COLO668 (cell line): Measurements from ENCODE around the gene AMBRA1.
A peak's percentile ranks its signal among the peaks of the same experiment; 100 is the strongest.

Experiments
- DNase-seq: peaks from one replicate; lab custom pipeline; 2025; ENCODE audit not compliant: unreplicated experiment; lab: John Stamatoyannopoulos, UW

AMBRA1 gene

DNA sequence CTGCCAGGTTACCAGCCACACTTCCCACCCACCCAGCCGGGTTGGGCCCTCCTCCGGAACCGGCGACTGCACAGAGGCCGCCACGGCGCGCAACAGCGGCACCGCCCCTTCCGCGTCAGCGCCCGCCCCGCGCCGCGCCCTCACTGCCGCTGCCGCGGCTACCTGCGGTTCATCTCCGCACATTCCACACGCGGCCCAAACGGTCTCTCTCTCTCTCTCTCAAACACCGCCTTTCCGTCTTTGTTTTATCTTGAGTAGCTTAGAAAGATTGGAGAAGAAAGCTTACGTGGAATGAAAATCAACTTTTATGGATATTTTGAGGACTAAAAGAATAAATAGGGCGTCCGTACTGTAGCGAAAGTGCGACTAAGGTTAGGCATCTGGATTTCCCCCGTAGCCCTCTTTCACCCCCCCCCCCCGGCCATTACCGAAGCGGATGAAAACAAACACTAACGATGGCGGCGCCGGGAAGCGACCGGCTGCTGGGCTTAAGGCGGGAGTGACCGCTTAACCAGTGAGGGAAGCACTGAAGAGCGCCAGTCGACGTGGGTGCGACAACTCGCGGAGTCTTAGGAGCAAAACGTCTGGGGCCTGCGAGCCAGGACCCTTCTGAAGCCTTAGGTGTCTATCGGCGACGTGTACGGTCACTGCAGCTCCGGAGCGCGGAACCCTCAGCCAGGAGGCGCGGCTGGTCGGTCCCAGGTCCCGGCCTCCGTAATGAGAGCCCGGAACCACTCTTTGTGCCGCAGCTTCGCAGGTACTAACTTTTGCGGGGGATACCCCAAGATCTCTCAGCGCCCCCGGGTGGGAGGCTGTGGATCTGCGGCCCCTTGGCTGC is 23.5 kb upstream of the AMBRA1 start, which contains the start of the genes ATG13 and HARBI1:
TSS of gene ATG13 (plus strand) at position 420 of the 838 bp plus-strand sequence. CDS start 26,739 bp downstream, outside the sequence.
TSS of gene HARBI1 (minus strand) at position 94 of the 838 bp plus-strand sequence. CDS start 990 bp downstream, outside the sequence.
- DNase-seq: peak; percentile 96

DNA sequence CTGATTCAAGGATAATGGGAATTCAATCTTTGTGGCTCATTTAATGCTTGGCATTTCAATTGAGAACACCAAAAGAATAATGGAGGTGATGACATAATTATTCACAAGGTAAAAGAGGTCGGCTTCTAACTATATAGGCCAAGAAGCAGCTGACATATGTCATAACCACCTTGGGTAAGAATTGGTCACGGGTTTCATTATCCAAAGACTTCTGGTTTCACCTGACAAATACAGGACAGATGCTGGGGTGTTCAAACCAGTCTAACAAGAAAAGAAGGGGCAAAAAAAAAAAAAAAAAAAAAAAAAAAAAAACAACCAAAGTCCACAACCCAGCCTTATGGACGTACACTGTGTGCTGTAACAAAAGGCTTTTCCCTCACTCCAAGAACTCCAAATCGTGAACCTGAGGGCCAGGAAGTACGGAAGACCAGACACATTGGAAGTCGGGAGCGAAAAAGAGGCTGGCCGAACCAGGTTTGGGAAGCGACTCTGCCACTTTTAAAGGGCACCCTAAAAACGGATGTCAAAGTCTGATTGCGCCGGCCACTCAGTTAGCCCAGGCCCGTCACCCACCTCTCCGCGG is 22.8 kb upstream of the AMBRA1 start:
- no peak for DNase-seq

GRCh38 chr11:46615756-46616155 is 21.9 kb upstream of the AMBRA1 start:
- DNase-seq: no peak

DNA sequence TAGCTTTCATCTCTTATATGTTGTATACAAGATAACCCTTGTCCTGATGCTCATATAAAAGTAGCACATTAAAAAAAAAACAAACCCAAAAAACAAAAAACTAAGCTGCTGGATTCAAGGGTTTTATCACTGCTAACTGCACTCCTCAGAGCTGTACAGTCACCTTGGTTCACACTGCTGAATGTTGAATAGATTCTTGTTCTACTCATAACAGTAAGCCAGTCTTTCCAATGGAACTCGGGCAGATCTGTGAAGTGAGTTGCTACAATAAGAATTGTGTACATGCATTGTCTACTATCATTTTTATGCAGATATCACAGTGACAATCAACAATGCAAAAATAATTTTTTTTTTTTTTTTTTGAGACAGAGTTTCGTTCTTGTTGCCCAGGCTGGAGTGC is 18.5 kb upstream of the AMBRA1 start:
- DNase-seq: no peak

- DNase-seq: no peak
These were observed 17.9 kb upstream of the AMBRA1 start for GRCh38 chr11:46611526-46612304.

- no peak for DNase-seq
These were observed 15.6 kb upstream of the AMBRA1 start for GRCh38 chr11:46609386-46609785.

DNA sequence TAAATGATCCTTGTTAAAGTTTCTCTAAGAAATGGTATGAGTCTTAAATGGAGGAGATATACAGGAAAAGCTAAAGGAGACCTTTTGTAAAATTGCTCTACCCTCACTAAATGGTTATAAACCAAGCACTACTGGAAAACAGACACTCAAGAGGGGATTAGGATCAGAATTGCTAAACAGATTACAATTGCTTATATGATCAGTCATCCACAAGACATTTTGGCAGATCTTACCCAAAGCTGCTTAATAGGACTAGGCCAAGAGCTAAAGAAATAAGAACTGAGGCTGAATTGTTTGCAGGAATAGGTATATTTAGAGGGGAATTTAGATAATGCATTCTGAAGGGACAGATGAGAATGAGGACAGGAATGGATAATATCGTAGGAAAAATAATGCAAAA is 13.7 kb upstream of the AMBRA1 start:
- DNase-seq: no peak

- no peak for DNase-seq
These were observed 11.0 kb upstream of the AMBRA1 start for GRCh38 chr11:46604796-46605195.

- DNase-seq: no peak
These were observed 10.0 kb upstream of the AMBRA1 start for GRCh38 chr11:46603704-46604308.

GRCh38 chr11:46601129-46601528 is 7.3 kb upstream of the AMBRA1 start:
- DNase-seq: no peak

GRCh38 chr11:46600194-46600960 is 6.6 kb upstream of the AMBRA1 start:
- no peak for DNase-seq

DNA sequence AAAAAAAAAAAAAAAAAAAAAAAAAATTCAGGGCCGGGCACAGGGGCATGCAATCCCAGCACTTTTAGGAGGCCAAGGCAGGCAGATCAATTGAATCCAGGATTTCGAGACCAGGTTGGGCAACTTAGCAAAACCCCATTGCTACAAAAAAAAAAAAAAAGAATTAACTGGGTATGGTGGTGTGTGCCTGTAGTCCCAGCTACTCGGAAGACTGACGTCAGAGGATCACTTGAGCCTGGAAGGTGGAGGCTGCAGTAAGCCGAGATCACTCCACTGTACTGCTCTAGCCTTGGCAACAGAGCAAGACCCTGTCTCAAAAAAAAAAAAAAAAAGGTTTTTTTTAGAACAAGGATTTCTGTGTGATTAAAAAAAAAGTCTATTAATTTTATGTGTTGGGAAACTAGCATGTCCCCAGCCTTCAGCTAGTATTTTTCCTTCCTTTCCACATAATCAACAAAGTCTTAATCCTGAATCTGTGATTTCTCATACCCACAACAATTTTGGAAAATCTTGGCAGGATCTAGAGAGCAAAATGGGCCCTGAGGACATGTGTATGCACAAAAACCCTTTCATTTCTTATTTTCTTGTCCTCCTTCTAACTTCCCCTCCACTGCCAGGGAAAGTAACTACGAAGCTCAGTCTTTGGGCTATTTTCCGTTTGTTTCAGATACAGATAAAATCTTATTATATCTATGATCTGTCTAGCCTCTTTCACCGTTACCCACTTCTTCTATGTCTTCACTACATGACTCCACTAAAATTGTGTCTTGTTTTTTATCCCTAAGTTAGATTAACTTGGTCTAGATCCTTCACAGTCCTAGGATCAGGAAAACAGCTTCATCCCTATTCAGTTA is 5.7 kb upstream of the AMBRA1 start:
- DNase-seq: no peak

DNA sequence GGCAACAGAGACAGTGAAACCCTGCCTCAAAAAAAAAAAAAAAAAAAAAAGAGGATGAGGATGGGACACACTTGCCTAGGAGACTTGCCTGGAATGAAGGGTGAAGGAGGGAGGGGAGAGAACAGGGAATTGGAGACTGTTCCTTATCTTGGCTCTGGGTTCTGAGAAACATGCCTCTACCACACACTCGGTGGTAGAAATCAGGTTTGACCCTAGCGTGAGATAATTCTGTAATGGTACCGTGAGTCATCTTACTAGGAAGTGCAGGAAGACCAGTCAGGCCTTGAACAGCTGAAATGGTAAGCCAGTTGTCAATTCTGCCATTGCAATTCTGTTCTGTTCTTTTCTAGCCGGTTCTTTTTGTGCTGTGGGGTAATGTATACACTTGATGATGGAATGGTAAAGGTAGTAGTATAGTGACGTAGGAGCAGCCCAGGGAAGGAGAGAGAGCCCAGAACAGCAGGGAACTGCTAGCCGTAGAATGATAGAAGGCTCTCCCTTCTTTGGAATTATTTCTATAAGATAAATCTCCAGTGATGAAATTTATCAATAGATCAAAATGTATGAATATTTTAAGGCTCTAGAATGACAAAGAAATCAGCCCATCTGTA is 3.9 kb upstream of the AMBRA1 start:
- no peak for DNase-seq

GRCh38 chr11:46597155-46597554 is 3.3 kb upstream of the AMBRA1 start:
- no peak for DNase-seq

GRCh38 chr11:46594785-46595184 is 962 bp upstream of the AMBRA1 start:
- DNase-seq: no peak

GRCh38 chr11:46594374-46594700 is 514 bp upstream of the AMBRA1 start:
- no peak for DNase-seq

- DNase-seq: no peak
These were observed 2.9 kb downstream of the AMBRA1 start for GRCh38 chr11:46590740-46591605.

GRCh38 chr11:46588915-46589314 is 4.9 kb downstream of the AMBRA1 start:
- DNase-seq: no peak
